NCI-H2196 treated with DMSO at 0.1 percent for 48 hours (cell line): ENCODE results near the gene ESYT3.
"Not testable (repeated sequence)": the region's sequence is repeated elsewhere in the genome, so short reads cannot be mapped to it uniquely, and the experiment has no call there.

Experiments used
- DNase-seq: peaks from one replicate; lab custom pipeline; 2025; ENCODE audit not compliant: unreplicated experiment; lab: John Stamatoyannopoulos, UW

Gene ESYT3

GRCh38 chr3:138491971-138492370, 57.6 kb downstream of the ESYT3 start:
- DNase-seq, result no peak

GRCh38 chr3:138492980-138493675, 58.7 kb downstream of the ESYT3 start:
- DNase-seq, result no peak

DNA sequence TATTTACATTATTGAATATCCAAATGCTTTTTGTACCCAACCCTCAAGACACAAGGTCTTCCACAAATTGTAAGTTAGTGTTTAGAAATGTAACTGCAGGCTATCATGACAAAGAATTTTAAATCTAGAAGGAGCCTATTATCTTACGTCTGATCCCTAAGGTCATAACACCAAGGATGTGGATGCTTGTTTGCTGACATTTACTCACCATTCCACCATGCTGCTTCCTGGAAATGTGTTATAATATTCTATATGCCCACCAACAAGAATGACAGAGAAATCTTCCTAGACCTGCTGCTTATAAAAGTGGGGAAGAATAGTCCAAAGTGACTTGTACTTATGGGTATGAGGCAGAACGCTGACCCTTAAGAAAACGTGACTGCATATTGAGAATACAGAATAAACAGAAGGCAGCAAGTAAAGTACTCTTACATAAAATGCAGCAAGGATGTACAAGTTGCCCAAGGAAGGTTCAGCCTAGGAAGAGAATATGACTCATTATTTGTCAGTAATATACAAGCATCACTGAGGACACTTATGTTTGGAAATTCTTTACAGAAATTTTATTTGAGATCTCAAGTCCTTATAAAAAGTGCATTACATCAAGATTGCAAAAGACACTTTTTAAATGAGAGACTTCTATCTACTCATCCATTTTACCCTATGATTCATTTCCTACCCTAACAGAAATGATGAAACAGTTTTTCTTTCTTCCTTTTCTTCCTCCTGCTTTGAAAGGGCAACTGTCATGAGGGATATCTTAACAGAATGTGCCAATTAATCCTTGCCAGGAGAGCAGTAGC, 59.6 kb downstream of the ESYT3 start:
- no peak for DNase-seq

- DNase-seq, result no peak
Observed at GRCh38 chr3:138494607-138494929, 60.2 kb downstream of the ESYT3 start.

- DNase-seq, result not testable (repeated sequence)
Observed at GRCh38 chr3:138495638-138496037, 61.2 kb downstream of the ESYT3 start.

DNA sequence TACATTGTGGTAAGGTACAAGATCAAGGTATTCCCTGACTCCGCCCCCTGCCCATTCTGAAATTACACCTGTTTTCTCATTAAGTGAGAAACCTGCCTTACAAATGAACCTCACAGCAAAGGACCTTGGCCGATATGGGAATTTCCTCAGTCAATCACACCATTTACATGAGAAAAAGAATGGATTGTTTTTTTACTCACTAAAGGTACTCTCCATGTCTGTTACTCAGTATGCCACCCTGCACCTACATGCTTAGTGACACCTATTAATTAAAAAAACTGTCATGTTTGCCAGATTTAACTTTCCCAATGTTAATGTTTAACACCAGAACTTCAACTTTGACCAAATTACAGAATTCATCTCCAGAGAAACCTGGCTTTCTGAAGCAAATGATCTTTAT, 62.0 kb downstream of the ESYT3 start:
- no peak for DNase-seq

DNA sequence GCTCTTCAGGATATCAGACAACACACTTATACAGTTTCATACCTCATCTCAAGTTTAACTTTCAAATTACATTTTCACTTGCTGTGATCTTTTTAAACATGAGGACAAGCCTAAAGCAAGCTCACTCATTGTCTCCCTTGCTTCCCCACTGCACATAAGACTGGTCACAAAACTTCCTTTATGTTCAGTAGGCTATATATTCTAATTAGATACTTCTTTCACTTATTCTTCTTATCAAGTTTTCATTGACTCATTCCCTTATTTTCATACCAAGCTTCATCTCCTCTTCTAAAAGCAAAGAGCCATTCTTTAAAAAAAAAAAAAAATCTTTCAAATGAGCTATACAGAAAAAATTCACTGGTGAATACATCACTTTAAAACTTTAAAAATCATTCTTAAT, 62.6 kb downstream of the ESYT3 start:
- DNase-seq, result no peak

DNA sequence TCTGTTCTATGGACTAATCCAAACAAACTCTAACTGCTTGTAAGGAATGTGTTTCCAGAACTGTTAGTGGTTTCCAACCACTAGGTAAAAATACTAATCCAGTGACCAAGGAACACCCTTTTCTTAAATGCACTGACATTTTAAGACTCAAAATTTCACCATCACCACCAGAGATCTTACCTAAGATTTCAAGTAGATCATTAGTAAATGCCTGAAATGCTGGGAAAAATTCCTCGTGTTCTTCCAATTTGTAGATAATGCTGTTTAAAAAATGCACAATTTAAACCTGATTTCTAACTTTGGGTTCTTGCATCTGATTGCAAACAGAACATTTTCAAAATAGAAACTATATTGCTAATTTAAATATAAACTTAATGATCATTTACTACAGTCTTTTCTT, 63.4 kb downstream of the ESYT3 start:
- no peak for DNase-seq

DNA sequence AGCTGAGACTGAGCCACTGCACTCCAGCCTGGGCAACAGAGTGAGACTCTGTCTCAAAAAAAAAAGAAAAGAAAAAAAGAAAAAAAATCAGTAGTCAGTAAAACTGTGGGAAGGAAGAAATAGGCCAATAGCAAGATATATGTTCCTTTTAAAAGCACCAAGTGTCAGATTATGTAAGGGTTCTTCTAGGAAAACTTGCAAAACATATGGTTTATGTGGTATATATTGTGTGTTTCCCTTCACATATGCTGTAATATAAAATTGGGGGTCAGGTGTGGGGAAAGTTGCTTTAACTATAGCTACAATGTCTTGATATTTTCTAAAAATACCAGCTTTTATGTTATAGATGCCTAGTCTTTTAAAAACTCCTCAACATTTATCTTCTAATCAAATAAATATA, 64.6 kb downstream of the ESYT3 start:
- DNase-seq, result no peak

DNA sequence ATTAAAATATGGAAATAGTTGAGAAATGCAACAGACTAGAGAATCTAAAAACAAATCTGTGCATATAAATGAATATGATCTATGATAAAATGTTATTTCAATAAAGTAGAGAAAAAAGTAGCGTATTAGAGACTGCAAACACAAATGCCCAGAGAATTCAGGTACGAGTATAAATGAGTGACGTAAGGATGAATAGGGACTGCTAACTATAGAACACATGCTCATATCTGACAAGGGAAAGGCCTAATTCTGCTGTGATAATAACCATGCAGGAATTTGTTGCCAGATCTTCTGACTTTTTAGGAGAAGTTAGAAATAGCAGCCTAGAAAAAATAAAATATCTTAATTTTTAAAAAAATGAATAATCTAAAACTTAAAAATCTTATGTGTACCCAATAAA, 73.1 kb downstream of the ESYT3 start:
- no peak for DNase-seq

DNA sequence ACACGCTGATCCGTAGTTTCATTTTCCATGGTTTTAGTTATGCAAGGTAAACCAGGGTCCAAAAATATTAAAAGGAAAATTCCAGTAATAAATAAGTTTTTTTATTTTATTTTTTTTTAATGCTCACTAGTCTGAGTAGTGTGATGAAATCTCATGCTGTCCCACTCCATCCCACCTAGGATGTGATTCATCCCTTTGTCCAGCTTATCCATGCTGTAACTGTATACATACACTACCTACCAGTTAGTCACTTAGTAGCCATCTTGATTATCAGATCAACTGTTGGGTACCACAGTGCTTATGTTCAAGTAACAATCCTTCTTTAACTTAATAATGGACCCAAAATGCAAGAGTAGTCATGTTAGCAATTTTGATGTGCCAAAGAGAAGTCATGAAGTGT, 75.2 kb downstream of the ESYT3 start:
- DNase-seq, result no peak

- DNase-seq, result no peak
Observed at GRCh38 chr3:138511945-138512344, 77.5 kb downstream of the ESYT3 start.

GRCh38 chr3:138513090-138513843, 78.9 kb downstream of the ESYT3 start:
- DNase-seq, result no peak

DNA sequence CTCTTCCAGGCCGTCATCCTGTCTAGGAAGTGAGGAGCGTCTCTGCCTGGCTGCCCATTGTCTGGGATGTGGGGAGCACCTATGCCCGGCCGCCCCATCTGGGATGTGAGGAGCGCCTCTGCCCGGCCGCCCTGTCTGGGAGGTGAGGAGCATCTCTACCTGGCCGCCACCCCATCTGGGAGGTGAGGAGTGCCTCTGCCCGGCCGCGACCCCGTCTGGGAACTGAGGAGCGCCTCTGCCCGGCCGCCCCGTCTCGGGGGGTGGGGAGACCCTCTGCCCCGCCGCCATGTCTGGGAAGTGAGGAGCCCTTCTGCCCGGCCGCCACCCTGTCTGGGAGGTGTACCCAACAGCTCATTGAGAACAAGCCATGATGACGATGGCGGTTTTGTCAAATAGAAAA, 87.0 kb downstream of the ESYT3 start:
- DNase-seq, result not testable (repeated sequence)
